GM19455 (cell line): ENCODE data around the gene KLF5.
"Not testable (repeated sequence)": the region's sequence is repeated elsewhere in the genome, so short reads cannot be mapped to it uniquely, and the experiment has no call there.

Source experiments
- ATAC-seq: cut with Tn5 transposase; IDR thresholded peaks from one replicate; pipeline ENCODE4 v1.9.1; 2021; ENCODE audit not compliant: unreplicated experiment

Gene KLF5

DNA sequence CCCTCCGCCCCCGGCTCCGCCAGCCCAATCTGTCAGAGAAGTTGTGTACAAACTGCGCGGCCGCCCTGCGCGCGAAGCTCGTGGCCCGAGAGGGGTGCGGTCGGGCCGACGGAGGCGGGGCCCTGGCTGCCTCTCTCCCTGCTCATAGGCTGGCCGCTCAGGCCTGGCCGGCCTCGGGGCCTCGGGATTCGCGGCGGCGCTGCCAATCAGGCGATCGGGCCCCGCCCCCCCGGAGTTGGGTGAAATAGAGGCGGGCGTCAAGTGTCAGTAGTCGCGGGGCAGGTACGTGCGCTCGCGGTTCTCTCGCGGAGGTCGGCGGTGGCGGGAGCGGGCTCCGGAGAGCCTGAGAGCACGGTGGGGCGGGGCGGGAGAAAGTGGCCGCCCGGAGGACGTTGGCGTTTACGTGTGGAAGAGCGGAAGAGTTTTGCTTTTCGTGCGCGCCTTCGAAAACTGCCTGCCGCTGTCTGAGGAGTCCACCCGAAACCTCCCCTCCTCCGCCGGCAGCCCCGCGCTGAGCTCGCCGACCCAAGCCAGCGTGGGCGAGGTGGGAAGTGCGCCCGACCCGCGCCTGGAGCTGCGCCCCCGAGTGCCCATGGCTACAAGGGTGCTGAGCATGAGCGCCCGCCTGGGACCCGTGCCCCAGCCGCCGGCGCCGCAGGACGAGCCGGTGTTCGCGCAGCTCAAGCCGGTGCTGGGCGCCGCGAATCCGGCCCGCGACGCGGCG lies at the start of gene KLF5:
TSS of gene KLF5 (plus strand) at position 270 of the 724 bp plus-strand sequence. CDS start at position 593, 323 bp downstream.
- peak; percentile 95 for ATAC-seq

- no peak for ATAC-seq
These were observed 47.1 kb upstream of the KLF5 start for GRCh38 chr13:73011751-73012150.

DNA sequence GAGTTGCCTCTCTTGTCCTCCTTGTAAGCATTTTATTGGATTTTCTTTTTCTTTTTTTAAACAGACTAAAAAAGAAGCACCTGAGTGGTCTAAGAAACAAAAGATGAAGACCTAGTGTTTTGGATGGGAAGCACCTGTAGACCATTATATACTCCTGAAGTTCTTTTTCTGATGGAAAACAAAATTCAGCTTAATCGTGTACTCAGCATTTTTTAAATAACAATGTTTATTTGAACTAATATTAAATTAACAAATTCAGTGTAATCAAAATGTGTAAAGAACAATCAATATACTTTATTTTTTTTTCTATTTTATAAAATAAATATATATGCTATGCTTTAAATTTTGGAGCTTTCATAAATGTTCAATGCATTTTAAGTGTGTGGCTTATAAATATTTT lies 43.0 kb upstream of the KLF5 start:
- ATAC-seq, result no peak

DNA sequence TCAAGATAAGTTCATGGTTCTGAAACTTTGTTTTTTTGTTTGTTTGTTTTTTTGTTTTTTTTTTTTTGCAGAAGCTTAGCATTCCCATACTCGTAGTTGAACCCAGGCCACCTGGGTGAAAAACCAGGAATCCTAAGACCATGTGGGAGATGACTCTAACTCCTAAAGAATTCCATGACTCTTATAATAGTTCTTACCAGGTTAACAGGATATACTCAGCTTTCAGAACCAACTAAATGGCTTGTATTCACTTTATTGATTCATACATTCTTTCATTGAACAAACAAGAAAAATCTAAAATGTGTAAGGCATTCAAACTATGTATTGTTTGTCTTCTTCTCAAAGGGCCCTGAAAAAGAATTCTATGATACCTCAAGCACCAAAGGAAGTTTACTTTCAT lies 40.5 kb upstream of the KLF5 start:
- ATAC-seq, result no peak

DNA sequence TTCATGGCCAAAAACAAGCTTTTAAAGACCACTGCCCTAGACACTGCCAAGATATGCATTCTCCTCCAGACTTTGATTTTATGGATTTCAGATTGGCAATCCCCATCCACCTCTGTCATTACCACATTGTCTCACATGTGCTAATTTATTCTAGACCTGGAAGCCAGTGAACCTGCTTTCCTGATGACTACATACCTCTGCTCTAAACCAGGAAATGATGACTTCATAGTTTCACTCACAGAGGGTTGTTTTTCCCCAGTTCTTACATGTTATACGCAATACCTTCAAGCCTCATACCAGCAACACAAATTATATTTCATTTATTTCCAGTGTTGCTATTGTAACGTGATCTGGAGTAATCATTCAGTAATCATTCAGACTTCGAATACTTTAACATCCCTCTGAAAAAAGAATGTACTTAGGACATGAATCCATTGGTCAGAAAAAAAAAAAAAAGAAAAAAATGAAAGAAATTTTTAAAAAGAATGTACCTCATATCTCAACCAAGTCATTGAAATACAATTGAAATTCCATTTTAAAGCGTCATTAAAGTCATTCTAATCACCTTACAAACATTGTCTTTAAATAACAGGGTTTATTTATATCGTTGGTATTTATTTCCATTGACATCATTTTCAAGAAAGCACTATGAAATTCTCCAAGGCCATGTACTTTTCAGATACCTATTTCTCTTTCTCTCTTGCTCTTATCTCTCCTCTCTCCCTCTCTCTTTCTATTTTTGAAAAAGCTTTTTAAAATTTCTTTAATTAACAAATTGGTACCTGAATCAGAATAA lies 33.4 kb upstream of the KLF5 start:
- ATAC-seq, result no peak

GRCh38 chr13:73034901-73035300 lies 23.9 kb upstream of the KLF5 start:
- ATAC-seq, result no peak

GRCh38 chr13:73035660-73036059 lies 23.1 kb upstream of the KLF5 start:
- ATAC-seq, result no peak

DNA sequence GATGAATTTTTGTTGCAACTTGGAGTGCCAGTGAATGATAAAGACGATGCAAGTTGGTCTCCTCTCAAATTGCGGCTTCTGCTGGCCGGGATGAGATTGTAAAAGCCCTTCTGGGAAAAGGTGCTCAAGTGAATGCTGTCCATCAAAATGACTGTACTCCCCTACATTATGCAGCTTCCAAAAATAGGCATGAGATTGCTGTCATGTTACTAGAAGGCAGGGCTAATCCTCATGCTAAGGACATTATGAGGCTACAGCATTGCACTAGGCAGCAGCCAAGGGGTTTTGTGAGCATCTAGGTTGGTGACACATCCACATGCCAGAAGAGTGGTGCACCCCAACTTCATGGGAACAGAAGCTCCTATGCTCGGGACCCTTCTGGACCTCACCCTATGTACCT lies 22.2 kb upstream of the KLF5 start:
- no peak for ATAC-seq

GRCh38 chr13:73038064-73038463 lies 20.7 kb upstream of the KLF5 start:
- no peak for ATAC-seq

- no peak for ATAC-seq
These were observed 19.4 kb upstream of the KLF5 start for GRCh38 chr13:73039201-73040108.

DNA sequence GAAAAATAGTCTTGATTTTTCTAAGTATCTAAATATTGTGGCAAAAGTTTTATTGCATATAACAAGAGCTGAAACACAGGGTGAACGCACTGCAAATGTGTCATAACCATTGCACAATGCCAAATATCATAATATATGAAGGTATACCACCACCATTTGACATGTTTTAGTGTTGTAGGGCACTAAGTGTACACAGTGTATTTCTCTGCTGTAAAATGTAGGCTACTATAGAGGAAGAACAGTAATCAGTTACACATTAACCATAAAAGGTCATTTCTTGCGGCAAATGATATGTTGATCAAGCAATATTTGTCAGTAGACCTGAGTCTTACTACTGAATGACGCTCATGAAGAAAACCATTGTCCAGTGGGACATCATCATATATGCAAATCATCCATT lies 18.3 kb upstream of the KLF5 start:
- no peak for ATAC-seq

- no peak for ATAC-seq
These were observed 17.7 kb upstream of the KLF5 start for GRCh38 chr13:73040968-73041596.

GRCh38 chr13:73045031-73045430 lies 13.8 kb upstream of the KLF5 start:
- no peak for ATAC-seq

DNA sequence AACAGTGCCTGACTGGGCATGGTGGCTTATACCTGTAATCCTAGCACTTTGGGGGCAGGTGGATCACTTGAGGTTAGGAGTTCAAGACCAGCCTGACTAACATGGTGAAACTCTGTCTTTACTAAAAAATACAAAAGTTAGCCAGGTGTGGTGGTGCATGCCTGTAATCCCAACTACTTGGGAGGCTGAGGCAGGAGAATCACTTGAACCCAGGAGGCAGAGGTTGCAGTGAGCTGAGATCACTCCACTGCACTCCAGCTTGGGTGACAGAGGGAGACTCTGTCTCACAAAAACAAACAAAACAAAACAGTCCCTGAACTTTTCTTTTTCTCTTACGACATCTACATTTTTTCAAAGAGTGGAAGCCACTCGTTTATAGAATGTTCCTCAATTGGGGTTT lies 10.2 kb upstream of the KLF5 start:
- not testable (repeated sequence) for ATAC-seq

DNA sequence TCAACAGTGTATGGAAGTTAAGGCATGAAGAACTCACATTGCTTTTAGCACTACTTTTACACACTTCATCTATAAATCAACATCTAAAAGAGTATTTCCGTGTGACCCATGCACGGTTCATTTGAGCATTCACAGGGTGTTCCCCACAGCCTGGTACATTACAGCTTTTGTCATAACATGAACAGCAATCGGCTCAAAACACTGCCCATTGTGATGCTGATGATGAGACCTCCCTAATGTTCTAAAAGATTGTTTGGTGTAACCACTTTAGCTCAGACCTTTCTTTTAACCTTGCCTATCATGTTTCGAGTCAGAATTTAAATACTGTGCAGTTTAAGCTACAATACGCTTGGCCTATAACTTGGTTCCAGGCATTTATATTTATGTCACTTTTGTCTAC lies 4.1 kb upstream of the KLF5 start:
- no peak for ATAC-seq

- no peak for ATAC-seq
These were observed 2.8 kb upstream of the KLF5 start for GRCh38 chr13:73055813-73056564.

GRCh38 chr13:73056565-73056962 lies 2.2 kb upstream of the KLF5 start:
- no peak for ATAC-seq

DNA sequence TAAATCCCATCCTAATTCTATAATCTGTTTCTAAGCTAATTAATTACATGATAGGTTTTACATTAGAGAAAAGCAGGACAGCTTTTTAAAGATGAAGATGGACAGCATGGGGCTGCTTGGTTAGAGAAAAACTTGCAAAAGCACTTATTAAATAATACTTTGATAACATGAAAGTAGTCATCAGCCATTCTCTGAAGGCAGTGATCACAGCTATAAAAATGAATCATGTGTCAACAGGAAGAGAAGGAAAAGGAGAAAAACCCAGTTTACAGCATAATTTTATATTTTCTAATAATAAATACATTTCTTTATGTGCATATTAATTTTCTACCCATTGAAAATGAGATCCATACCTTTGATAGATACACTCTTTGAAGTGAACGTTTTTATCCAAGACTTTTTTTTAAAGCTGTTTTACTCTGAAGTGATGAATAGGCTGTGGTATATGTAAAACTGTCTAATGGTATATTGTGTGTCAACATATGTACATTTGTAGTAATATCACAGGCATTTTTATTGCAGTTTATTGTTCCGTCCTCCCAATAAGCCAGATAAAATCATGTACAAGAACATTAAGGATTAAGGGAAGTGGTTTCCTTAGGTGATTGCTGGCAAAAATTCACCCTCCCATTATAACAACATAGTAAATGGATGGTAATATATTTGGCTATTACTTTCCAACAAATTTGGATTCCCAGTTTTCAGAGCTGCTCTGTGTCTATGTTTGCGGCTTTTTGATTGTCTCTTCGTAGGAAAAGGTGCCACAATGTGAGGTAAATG lies 1.3 kb upstream of the KLF5 start:
- ATAC-seq, result no peak

- no peak for ATAC-seq
These were observed 816 bp upstream of the KLF5 start for GRCh38 chr13:73058064-73058313.

GRCh38 chr13:73058432-73058735 lies 421 bp upstream of the KLF5 start:
- ATAC-seq, result peak; percentile 20
